ENCODE data around the gene SIRPA. TPM values are rescaled to one million over a fixed set of nuclear protein-coding genes. Genes with fewer than 3 reads are reported as not detected.

Gene SIRPA
- 8.5 and 30.3 TPM in 2 replicates for total RNA-seq

DNA sequence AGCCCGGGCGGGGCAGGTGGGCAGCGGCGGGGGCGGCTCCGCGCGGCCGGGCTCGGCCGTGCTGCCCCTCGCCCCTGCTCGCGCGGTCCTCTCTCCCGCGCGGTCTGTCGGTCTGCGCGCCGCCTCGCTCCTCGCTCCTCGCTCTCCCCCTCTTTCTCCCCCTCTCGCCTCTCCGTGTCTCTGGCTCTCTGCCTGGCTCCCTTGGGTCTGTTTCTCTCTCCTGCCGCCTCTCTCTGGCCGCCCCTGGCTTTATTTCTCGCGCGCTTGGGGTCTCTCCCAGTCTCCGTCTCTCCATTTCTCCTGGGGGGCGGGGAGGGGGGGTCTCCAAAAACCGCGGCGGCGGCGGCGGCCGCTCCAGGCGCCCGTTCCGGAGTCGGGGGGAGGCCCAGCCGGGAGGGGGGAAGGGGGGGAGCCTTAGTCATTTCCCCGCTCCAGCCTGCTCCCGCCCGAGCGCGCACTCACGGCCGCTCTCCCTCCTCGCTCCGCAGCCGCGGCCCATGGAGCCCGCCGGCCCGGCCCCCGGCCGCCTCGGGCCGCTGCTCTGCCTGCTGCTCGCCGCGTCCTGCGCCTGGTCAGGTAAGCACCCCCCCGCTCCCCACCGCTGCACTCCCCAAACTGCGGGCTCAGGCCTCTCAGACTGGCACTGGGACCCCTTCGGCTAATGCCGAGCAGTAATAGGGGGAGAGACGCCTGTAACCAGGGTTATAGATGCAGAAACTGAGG lies at the start of gene SIRPA:
TSS of gene SIRPA (plus strand) at position 457 of the 723 bp plus-strand sequence. CDS start at position 498, 41 bp downstream.

Other genes with a start within 250 kb of the SIRPA start
- not detected in 2 replicates for gene SIRPG, start 237.6 kb upstream of the SIRPA start, total RNA-seq
- not detected in 2 replicates for gene PDYN, start 98.7 kb downstream of the SIRPA start, total RNA-seq
- gene STK35, start 206.4 kb downstream of the SIRPA start, total RNA-seq = 21.9 and 39.0 TPM in 2 replicates